ENCODE results near the gene SLC2A10.

Gene SLC2A10

GRCh38 chr20:46702447-46703203 lies 6.8 kb upstream of the SLC2A10 start:
- no peak for DNase-seq (ENCODE audit: low read depth)
- TF ChIP-seq, protein P1, sequence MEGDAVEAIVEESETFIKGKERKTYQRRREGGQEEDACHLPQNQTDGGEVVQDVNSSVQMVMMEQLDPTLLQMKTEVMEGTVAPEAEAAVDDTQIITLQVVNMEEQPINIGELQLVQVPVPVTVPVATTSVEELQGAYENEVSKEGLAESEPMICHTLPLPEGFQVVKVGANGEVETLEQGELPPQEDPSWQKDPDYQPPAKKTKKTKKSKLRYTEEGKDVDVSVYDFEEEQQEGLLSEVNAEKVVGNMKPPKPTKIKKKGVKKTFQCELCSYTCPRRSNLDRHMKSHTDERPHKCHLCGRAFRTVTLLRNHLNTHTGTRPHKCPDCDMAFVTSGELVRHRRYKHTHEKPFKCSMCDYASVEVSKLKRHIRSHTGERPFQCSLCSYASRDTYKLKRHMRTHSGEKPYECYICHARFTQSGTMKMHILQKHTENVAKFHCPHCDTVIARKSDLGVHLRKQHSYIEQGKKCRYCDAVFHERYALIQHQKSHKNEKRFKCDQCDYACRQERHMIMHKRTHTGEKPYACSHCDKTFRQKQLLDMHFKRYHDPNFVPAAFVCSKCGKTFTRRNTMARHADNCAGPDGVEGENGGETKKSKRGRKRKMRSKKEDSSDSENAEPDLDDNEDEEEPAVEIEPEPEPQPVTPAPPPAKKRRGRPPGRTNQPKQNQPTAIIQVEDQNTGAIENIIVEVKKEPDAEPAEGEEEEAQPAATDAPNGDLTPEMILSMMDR (IDR thresholded peaks at IDR 0.05; ENCODE audit: insufficient read depth, low read depth, low read length, missing control alignments), result no peak
- no peak overlapping the region for H3K4me3 ChIP-seq (ENCODE audit: low read depth, low read length)

DNA sequence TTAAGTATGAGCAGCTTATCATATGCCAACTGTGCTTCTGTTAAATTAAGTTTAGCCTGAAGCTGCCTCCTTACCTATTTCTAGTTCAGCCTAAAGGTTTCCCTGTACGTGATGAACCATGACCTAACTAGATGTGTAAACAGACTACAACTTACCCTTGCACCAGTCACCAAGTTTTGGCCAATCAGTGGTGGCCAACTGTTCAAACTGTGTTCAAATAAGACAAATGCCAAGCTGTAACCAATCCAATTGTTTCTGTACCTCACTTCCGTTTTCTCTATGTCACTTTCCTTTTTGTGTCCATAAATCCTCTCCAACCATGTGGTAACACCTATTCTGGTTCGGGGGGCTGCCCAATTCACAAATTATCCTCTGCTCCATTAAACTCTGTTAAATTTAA lies 6.0 kb upstream of the SLC2A10 start:
- no peak for DNase-seq (ENCODE audit: low read depth)
- TF ChIP-seq, protein P1 (IDR thresholded peaks at IDR 0.05; ENCODE audit: insufficient read depth, low read depth, low read length, missing control alignments), result no peak
- H3K4me3 ChIP-seq (ENCODE audit: low read depth, low read length), result no peak overlapping the region

- TF ChIP-seq, protein P1 (IDR thresholded peaks at IDR 0.05; ENCODE audit: insufficient read depth, low read depth, low read length, missing control alignments), result no peak
- H3K4me3 ChIP-seq (ENCODE audit: low read depth, low read length), result no peak overlapping the region
- no peak for DNase-seq (ENCODE audit: low read depth)
Measured at GRCh38 chr20:46704714-46705377, 4.6 kb upstream of the SLC2A10 start.

- DNase-seq (ENCODE audit: low read depth), result no peak
- TF ChIP-seq, protein P1 (IDR thresholded peaks at IDR 0.05; ENCODE audit: insufficient read depth, low read depth, low read length, missing control alignments), result no peak
Measured at GRCh38 chr20:46705378-46705729, 4.1 kb upstream of the SLC2A10 start.

DNA sequence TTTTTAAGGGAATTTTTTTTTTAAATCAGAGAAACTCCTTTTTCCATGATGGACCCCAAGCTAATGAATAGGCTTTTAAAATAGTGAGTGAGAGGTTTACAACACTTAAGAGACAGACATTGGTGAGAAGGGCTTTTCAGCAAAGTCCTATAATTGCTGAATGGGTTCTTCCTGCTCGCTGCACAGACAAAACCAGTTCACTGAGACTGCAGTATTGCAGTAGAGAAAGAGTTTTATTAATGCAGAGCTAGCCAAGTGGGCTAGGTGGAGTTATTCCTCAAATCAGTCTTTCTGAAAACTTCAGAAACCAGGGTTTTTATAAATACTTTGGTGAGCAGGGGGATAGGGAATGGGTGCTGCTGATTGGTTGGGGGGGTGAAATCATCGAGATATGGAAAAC lies 3.2 kb upstream of the SLC2A10 start:
- no peak overlapping the region for H3K4me3 ChIP-seq (ENCODE audit: low read depth, low read length)
- TF ChIP-seq, protein P1 (IDR thresholded peaks at IDR 0.05; ENCODE audit: insufficient read depth, low read depth, low read length, missing control alignments), result no peak
- no peak for DNase-seq (ENCODE audit: low read depth)

More at GRCh38 chr20:46705378-46705729, 4.1 kb upstream of the SLC2A10 start:
- H3K4me3 ChIP-seq (ENCODE audit: low read depth, low read length), result no peak overlapping the region

GRCh38 chr20:46708172-46708860 lies 1.1 kb upstream of the SLC2A10 start:
- DNase-seq (ENCODE audit: low read depth), result no peak
- TF ChIP-seq, protein P1 (IDR thresholded peaks at IDR 0.05; ENCODE audit: insufficient read depth, low read depth, low read length, missing control alignments), result no peak
- H3K4me3 ChIP-seq (ENCODE audit: low read depth, low read length), result no peak overlapping the region

All from GM12865 (cell line).